CD4-positive, alpha-beta T cell (primary cell): ENCODE measurements around the gene RAMACL. TPM values are rescaled to one million over a fixed set of nuclear protein-coding genes. Genes with fewer than 3 reads are reported as not detected.

Experiments
- ATAC-seq: fragments of 200-7000 bp; cut with Tn5 transposase; one replicate; pipeline ENCODE4 v1.10.0; 2022; ENCODE audit warnings: mild to moderate bottlenecking; ENCODE audit not compliant: poor library complexity
- CTCF ChIA-PET: fragments of 350-600 bp; sonication (Branson Sonifier 250); formaldehyde crosslinking; loops from one replicate; lab custom pipeline; 2021; ENCODE audit warnings: antibody characterized with exemption, inconsistent platforms; lab: Charles Lee
- POLR2A ChIA-PET: fragments of 350-600 bp; sonication (Branson Sonifier 250); formaldehyde crosslinking; loops from one replicate; lab custom pipeline; 2021; ENCODE audit warnings: antibody characterized with exemption, inconsistent platforms; lab: Charles Lee
- DNase-seq, 14 experiments: peaks; one replicate each; pipeline ENCODE4 v3.0.0-alpha.2; 2013 to 2020; ENCODE audit warnings: mixed read lengths in 2 of 14
- H3K27ac ChIP-seq, 2 donors: one replicate each; pipeline versions ENCODE4 v1.5.1 to v1.7.0; 2013; ENCODE audit warnings: low read length in 2 of 2, low read depth in 1 of 2, mild to moderate bottlenecking in 1 of 2
- H3K27me3 ChIP-seq, 2 experiments: 1 replicate in 1 of 2; 2 replicates in 1 of 2; pipeline versions ENCODE4 v1.6.1 to v1.7.0; 2013; ENCODE audit warnings: low read length in 2 of 2, control low read depth in 1 of 2, mild to moderate bottlenecking in 1 of 2, moderate library complexity in 1 of 2; ENCODE audit not compliant: insufficient read depth in 2 of 2, control insufficient read depth in 1 of 2
- H3K36me3 ChIP-seq: one replicate; pipeline ENCODE4 v1.6.1; 2013; ENCODE audit warnings: low read length, control low read depth; ENCODE audit not compliant: insufficient read depth
- H3K4me1 ChIP-seq: one replicate; pipeline ENCODE4 v1.6.1; 2013; ENCODE audit warnings: low read length, control low read depth; ENCODE audit not compliant: insufficient read depth
- H3K4me3 ChIP-seq: one replicate; pipeline ENCODE4 v1.5.1; 2013; ENCODE audit warnings: mild to moderate bottlenecking, low read length, moderate library complexity
- H3K9me3 ChIP-seq, 2 experiments: 1 replicate in 1 of 2; 2 replicates in 1 of 2; pipeline versions ENCODE4 v1.6.1 to v1.7.0; 2013; ENCODE audit warnings: low read length in 2 of 2, mild to moderate bottlenecking in 2 of 2, control low read depth in 1 of 2, moderate library complexity in 1 of 2; ENCODE audit not compliant: control insufficient read depth in 1 of 2, insufficient read depth in 1 of 2
- H3K27ac Mint-ChIP-seq: one replicate; pipeline ENCODE4 v1.8.0; 2020; ENCODE audit warnings: mixed read lengths
- H3K27me3 Mint-ChIP-seq: one replicate; pipeline ENCODE4 v1.8.0; 2021; ENCODE audit warnings: mixed read lengths
- H3K36me3 Mint-ChIP-seq: one replicate; pipeline ENCODE4 v1.8.0; 2021; ENCODE audit warnings: low read depth, mixed read lengths
- H3K4me1 Mint-ChIP-seq: one replicate; pipeline ENCODE4 v1.8.0; 2021; ENCODE audit warnings: low read depth, mixed read lengths
- H3K4me3 Mint-ChIP-seq: one replicate; pipeline ENCODE4 v1.8.0; 2020; ENCODE audit warnings: mild to moderate bottlenecking, mixed read lengths
- H3K9me3 Mint-ChIP-seq: one replicate; pipeline ENCODE4 v1.8.0; 2020; ENCODE audit warnings: mixed read lengths
- CTCF ChIP-seq: fragments of 200-600 bp; IDR thresholded peaks from one replicate; pipeline ENCODE4 v1.8.0; 2022; ENCODE audit warnings: antibody characterized with exemption, mild to moderate bottlenecking
- intact Hi-C, 2 experiments: fragments of 100-400 bp; cut with DNase I in 1 of 2; cut with micrococcal nuclease in 1 of 2; formaldehyde crosslinking; loops; one replicate each; pipeline versions ENCODE4 v1.15.1 to v1.9.0; 2023 to 2025; cut with DNase I, micrococcal nuclease
- total RNA-seq, 174 experiments: library from RNA in 2 of 174; stranded (reverse) in 2 of 174; gene quantifications; one replicate each; pipeline ENCODE4 v1.2.3 and lab custom pipeline; 2021 to 2026

Gene RAMACL
- total RNA-seq, 2 experiments from 2014 or later = 0.52 to 0.75 TPM

GRCh38 chr6:166625356-166625755 lies 38.9 kb upstream of the RAMACL start:
- Histone ChIP-seq H3K36me3 (no peaks in the 10 kb centered on the region), H3K27ac (no peak overlapping the region), H3K4me1 (peaks cover 24% of the 10 kb centered on the region), H3K9me3 (no peaks in the 10 kb centered on the region), H3K4me3 (no peak overlapping the region), H3K27me3 (peaks cover 4 to 20% of the 10 kb centered on the region in 2 experiments)
- TF ChIP-seq CTCF = no peak
- DNase-seq (no peak), ATAC-seq (no peak)
- ChIA-PET POLR2A (interaction anchor here (2.4 kb wide), 1 partner anchor 126 kb away, joined by 6 read pairs; no protein-coding TSS in a partner anchor), CTCF (no interaction called here)
- H3K27ac Mint-ChIP-seq = no peak overlapping the region
- H3K4me1 Mint-ChIP-seq = peaks cover 31% of the 10 kb centered on the region
- peaks cover 8% of the 10 kb centered on the region for H3K36me3 Mint-ChIP-seq
- no peaks in the 10 kb centered on the region for H3K9me3 Mint-ChIP-seq
- H3K27me3 Mint-ChIP-seq = peaks cover 24% of the 10 kb centered on the region
- intact Hi-C loops = loop anchor here (5.0 to 10.0 kb wide), 5 partner anchors 138 to 1199 kb away; partner anchors contain the start of genes AFDN (in 1 of the 2), CEP43 (in 1 of the 2) and RNASET2 (in 1 of the 2)
- H3K4me3 Mint-ChIP-seq = peak overlapping the region; percentile 91

GRCh38 chr6:166624275-166624674 lies 37.8 kb upstream of the RAMACL start:
- POLR2A ChIA-PET = no interaction called here
- H3K4me3 Mint-ChIP-seq = no peak overlapping the region

GRCh38 chr6:166623318-166623717 lies 36.8 kb upstream of the RAMACL start:
- no peak overlapping the region for H3K4me3 Mint-ChIP-seq
- intact Hi-C loops = loop anchor here in 1 of 2 experiments (10.0 kb wide), 2 partner anchors 209 to 1201 kb away; partner anchors contain the start of gene AFDN
- H3K36me3 Mint-ChIP-seq = peaks cover 8% of the 10 kb centered on the region
- H3K27me3 Mint-ChIP-seq = peaks cover 11% of the 10 kb centered on the region
- Histone ChIP-seq H3K36me3 (no peaks in the 10 kb centered on the region), H3K9me3 (no peaks in the 10 kb centered on the region), H3K27ac (no peak overlapping the region), H3K27me3 (peaks cover 0 to 16% of the 10 kb centered on the region in 2 experiments), H3K4me3 (no peak overlapping the region), H3K4me1 (peaks cover 16% of the 10 kb centered on the region)
- DNase-seq (no peak), ATAC-seq (no peak)
- no peak overlapping the region for H3K27ac Mint-ChIP-seq
- ChIA-PET CTCF (no interaction called here), POLR2A (no interaction called here)
- peaks cover 21% of the 10 kb centered on the region for H3K4me1 Mint-ChIP-seq
- TF ChIP-seq CTCF = no peak
- H3K9me3 Mint-ChIP-seq = no peaks in the 10 kb centered on the region

More at GRCh38 chr6:166624275-166624674, 37.8 kb upstream of the RAMACL start:
- Histone ChIP-seq H3K4me3 (no peak overlapping the region), H3K27me3 (peaks cover 0 to 19% of the 10 kb centered on the region in 2 experiments), H3K9me3 (no peaks in the 10 kb centered on the region), H3K4me1 (peaks cover 24% of the 10 kb centered on the region), H3K27ac (no peak overlapping the region), H3K36me3 (no peaks in the 10 kb centered on the region)
- peaks cover 8% of the 10 kb centered on the region for H3K36me3 Mint-ChIP-seq
- peaks cover 15% of the 10 kb centered on the region for H3K27me3 Mint-ChIP-seq
- H3K9me3 Mint-ChIP-seq = no peaks in the 10 kb centered on the region
- CTCF ChIA-PET = no interaction called here
- H3K4me1 Mint-ChIP-seq = peaks cover 28% of the 10 kb centered on the region
- ATAC-seq (no peak), DNase-seq (peak in 2 of 14 experiments; percentile 37 to 41)
- no peak overlapping the region for H3K27ac Mint-ChIP-seq
- TF ChIP-seq CTCF = no peak
- intact Hi-C loops = loop anchor here in 1 of 2 experiments (10.0 kb wide), 2 partner anchors 209 to 1201 kb away; partner anchors contain the start of gene AFDN
